Measurements from ENCODE around the gene LRP10.

Gene LRP10

GRCh38 chr14:22864979-22865378 lies 6.6 kb upstream of the LRP10 start:
- no peak overlapping the region for H3K4me2 ChIP-seq
- H3K4me1 ChIP-seq, result peaks cover 9% of the 10 kb centered on the region
- no peaks in the 10 kb centered on the region for H3K36me3 ChIP-seq
- peaks cover 4% of the 10 kb centered on the region; the same call in 1 of the 2 replicates for H3K9me3 ChIP-seq
- TF ChIP-seq Cebpa-rat (IDR thresholded peaks at IDR 0.05), result no peak
- H3K27me3 ChIP-seq, result no peaks in the 10 kb centered on the region
- H4K20me1 ChIP-seq, result no peaks in the 10 kb centered on the region
- H3K9ac ChIP-seq, result no peak overlapping the region
- no peak overlapping the region for H3K4me3 ChIP-seq
- H3K27ac ChIP-seq, result no peak overlapping the region

- Histone ChIP-seq H3K4me3 (no peak overlapping the region), H3K27ac (no peak overlapping the region), H3K4me2 (no peak overlapping the region), H4K20me1 (no peaks in the 10 kb centered on the region), H3K9ac (no peak overlapping the region), H3K4me1 (peaks cover 16% of the 10 kb centered on the region), H3K9me3 (no peaks in the 10 kb centered on the region), H3K27me3 (no peaks in the 10 kb centered on the region), H3K36me3 (no peaks in the 10 kb centered on the region)
- no peak for TF ChIP-seq Cebpa-rat (IDR thresholded peaks at IDR 0.05)
These were observed 5.8 kb upstream of the LRP10 start for GRCh38 chr14:22865424-22866405.

- Histone ChIP-seq H3K4me1 (peaks cover 19% of the 10 kb centered on the region), H3K4me3 (no peak overlapping the region), H3K36me3 (no peaks in the 10 kb centered on the region), H3K9ac (no peak overlapping the region), H3K4me2 (no peak overlapping the region), H3K9me3 (no peaks in the 10 kb centered on the region), H3K27me3 (no peaks in the 10 kb centered on the region), H3K27ac (no peak overlapping the region), H4K20me1 (no peaks in the 10 kb centered on the region)
- TF ChIP-seq Cebpa-rat (IDR thresholded peaks at IDR 0.05), result no peak
These were observed 4.7 kb upstream of the LRP10 start for GRCh38 chr14:22866874-22867273.

GRCh38 chr14:22870811-22871223 lies 723 bp upstream of the LRP10 start:
- TF ChIP-seq Cebpa-rat (IDR thresholded peaks at IDR 0.05), result no peak
- peak overlapping the region; percentile 90 for H3K27ac ChIP-seq
- H3K27me3 ChIP-seq, result no peaks in the 10 kb centered on the region
- H3K9ac ChIP-seq, result peak overlapping the region; percentile 89
- peak overlapping the region; percentile 90 for H3K4me3 ChIP-seq
- peak overlapping the region; percentile 77 for H3K4me2 ChIP-seq
- H3K4me1 ChIP-seq, result peaks cover 35% of the 10 kb centered on the region
- H3K9me3 ChIP-seq, result no peaks in the 10 kb centered on the region
- peaks cover 26% of the 10 kb centered on the region for H3K36me3 ChIP-seq
- H4K20me1 ChIP-seq, result peaks cover 13% of the 10 kb centered on the region; the same call in 1 of the 2 replicates

GRCh38 chr14:22872033-22872832 lies 693 bp downstream of the LRP10 start:
- TF ChIP-seq Cebpa-rat (IDR thresholded peaks at IDR 0.05), result no peak
- H4K20me1 ChIP-seq, result peaks cover 13% of the 10 kb centered on the region; the same call in 1 of the 2 replicates
- peak overlapping the region; percentile 90 for H3K27ac ChIP-seq

GRCh38 chr14:22872833-22873520 lies 1.4 kb downstream of the LRP10 start:
- peaks cover 13% of the 10 kb centered on the region; the same call in 1 of the 2 replicates for H4K20me1 ChIP-seq
- peak overlapping the region; percentile 89 for H3K9ac ChIP-seq
- H3K27ac ChIP-seq, result peak overlapping the region; percentile 90

More at GRCh38 chr14:22872033-22872832, 693 bp downstream of the LRP10 start:
- H3K9ac ChIP-seq, result peak overlapping the region; percentile 89
- peak overlapping the region; percentile 77 for H3K4me2 ChIP-seq
- H3K4me1 ChIP-seq, result peaks cover 35% of the 10 kb centered on the region
- no peaks in the 10 kb centered on the region for H3K9me3 ChIP-seq
- peaks cover 40% of the 10 kb centered on the region for H3K36me3 ChIP-seq
- H3K27me3 ChIP-seq, result no peaks in the 10 kb centered on the region
- H3K4me3 ChIP-seq, result peak overlapping the region; percentile 90

GRCh38 chr14:22875003-22875747 lies 3.6 kb downstream of the LRP10 start:
- Histone ChIP-seq H3K36me3 (peaks cover 68% of the 10 kb centered on the region), H3K27ac (no peak overlapping the region), H3K4me3 (no peak overlapping the region), H3K9ac (no peak overlapping the region), H3K4me2 (no peak overlapping the region), H3K4me1 (peaks cover 24% of the 10 kb centered on the region), H3K27me3 (no peaks in the 10 kb centered on the region), H4K20me1 (peaks cover 13% of the 10 kb centered on the region; the same call in 1 of the 2 replicates), H3K9me3 (no peaks in the 10 kb centered on the region)
- TF ChIP-seq Cebpa-rat (IDR thresholded peaks at IDR 0.05), result no peak

More at GRCh38 chr14:22872833-22873520, 1.4 kb downstream of the LRP10 start:
- no peaks in the 10 kb centered on the region for H3K27me3 ChIP-seq
- TF ChIP-seq Cebpa-rat (IDR thresholded peaks at IDR 0.05), result no peak
- H3K36me3 ChIP-seq, result peaks cover 48% of the 10 kb centered on the region
- no peaks in the 10 kb centered on the region for H3K9me3 ChIP-seq
- peaks cover 35% of the 10 kb centered on the region for H3K4me1 ChIP-seq
- peak overlapping the region; percentile 77 for H3K4me2 ChIP-seq
- peak overlapping the region; percentile 90 for H3K4me3 ChIP-seq

GRCh38 chr14:22875748-22876319 lies 4.3 kb downstream of the LRP10 start:
- Histone ChIP-seq H3K36me3 (peaks cover 74% of the 10 kb centered on the region), H3K27me3 (no peaks in the 10 kb centered on the region), H3K27ac (no peak overlapping the region), H3K4me3 (no peak overlapping the region), H3K9me3 (no peaks in the 10 kb centered on the region), H3K4me2 (no peak overlapping the region), H3K4me1 (peaks cover 18% of the 10 kb centered on the region), H4K20me1 (peaks cover 13% of the 10 kb centered on the region; the same call in 1 of the 2 replicates), H3K9ac (no peak overlapping the region)
- no peak for TF ChIP-seq Cebpa-rat (IDR thresholded peaks at IDR 0.05)
